Upper lobe of left lung (tissue), 4 donors: ENCODE results near the gene MACROD2.

Experiments used
- POLR2A ChIP-seq, 4 donors: fragments of 450-650 bp; IDR thresholded peaks; one replicate each; pipeline ENCODE4 v1.5.1; 2016 to 2017; ENCODE audit warnings: antibody characterized with exemption in 4 of 4, mild to moderate bottlenecking in 2 of 4
- POLR2AphosphoS5 ChIP-seq, 2 donors: sonication (generic); formaldehyde crosslinking; IDR thresholded peaks; one replicate each; pipeline ENCODE4 v1.5.1; 2017; ENCODE audit warnings: antibody characterized with exemption in 2 of 2
- TF ChIP-seq, protein P1 (sequence below), 6 experiments: fragments of 450-650 bp in 4 of 6; fragments of 200-600 bp in 2 of 6; sonication (generic) in 2 of 6; IDR thresholded peaks; one replicate each; pipeline ENCODE4 v1.5.1; 2016 to 2019; ENCODE audit warnings: antibody characterized with exemption in 6 of 6

DNA sequence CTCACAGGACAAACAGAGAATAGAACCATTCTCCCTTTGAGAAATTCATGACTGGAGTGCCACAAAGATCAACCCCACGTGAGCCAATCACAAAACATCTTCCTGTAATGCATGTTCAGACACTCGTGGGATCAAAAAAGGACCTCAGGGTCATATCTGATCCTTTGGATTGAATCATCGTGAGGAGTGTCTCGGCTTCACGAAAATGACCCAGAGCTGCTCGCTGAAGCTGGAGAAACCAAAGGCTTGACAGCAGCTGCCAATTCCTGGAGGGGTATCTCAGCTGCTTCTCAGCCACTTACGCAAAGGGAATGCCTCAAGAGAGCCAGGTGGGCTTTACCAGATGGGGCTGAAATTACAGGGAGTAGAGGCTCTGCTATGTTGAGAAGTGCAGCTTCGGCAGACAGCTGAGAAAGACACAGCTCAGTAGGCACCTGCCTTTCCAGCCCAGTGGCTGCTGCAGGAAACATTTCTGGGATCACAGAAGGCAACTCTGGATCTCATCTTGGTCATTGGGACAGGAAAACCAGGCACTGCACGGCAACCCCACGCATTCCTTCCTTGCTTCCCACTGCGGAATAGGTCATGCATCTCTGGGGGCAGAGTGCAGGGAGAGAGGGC, 1764.8 kb downstream of the MACROD2 start:
- TF ChIP-seq, protein P1, sequence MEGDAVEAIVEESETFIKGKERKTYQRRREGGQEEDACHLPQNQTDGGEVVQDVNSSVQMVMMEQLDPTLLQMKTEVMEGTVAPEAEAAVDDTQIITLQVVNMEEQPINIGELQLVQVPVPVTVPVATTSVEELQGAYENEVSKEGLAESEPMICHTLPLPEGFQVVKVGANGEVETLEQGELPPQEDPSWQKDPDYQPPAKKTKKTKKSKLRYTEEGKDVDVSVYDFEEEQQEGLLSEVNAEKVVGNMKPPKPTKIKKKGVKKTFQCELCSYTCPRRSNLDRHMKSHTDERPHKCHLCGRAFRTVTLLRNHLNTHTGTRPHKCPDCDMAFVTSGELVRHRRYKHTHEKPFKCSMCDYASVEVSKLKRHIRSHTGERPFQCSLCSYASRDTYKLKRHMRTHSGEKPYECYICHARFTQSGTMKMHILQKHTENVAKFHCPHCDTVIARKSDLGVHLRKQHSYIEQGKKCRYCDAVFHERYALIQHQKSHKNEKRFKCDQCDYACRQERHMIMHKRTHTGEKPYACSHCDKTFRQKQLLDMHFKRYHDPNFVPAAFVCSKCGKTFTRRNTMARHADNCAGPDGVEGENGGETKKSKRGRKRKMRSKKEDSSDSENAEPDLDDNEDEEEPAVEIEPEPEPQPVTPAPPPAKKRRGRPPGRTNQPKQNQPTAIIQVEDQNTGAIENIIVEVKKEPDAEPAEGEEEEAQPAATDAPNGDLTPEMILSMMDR (IDR thresholded peaks at IDR 0.05): no peak
- TF ChIP-seq POLR2AphosphoS5 (IDR thresholded peaks at IDR 0.05): no peak
- no peak for TF ChIP-seq POLR2A (IDR thresholded peaks at IDR 0.05)
